Aorta (tissue), 5 donors: ENCODE results near the gene NFKBIZ. TPM values are rescaled to one million over a fixed set of nuclear protein-coding genes. Genes with fewer than 3 reads are reported as not detected.
A peak's percentile ranks its signal among the peaks of the same experiment; 100 is the strongest.

Experiments used
- ATAC-seq: fragments of 200-7000 bp; cut with Tn5 transposase; one replicate; pipeline ENCODE4 v1.9.1; 2022; ENCODE audit warnings: moderate library complexity; ENCODE audit not compliant: low FRiP score
- DNase-seq, 2 donors: peaks; one replicate each; pipeline ENCODE4 v3.0.0-alpha.2; 2020
- H3K27ac ChIP-seq, 2 donors: one replicate each; pipeline ENCODE4 v1.5.1; 2013; ENCODE audit warnings: low read length in 2 of 2, mild to moderate bottlenecking in 2 of 2, moderate library complexity in 2 of 2, control low read depth in 1 of 2, inconsistent platforms in 1 of 2, low read depth in 1 of 2
- H3K27me3 ChIP-seq, 2 donors: one replicate each; pipeline ENCODE4 v1.6.1; 2013; ENCODE audit warnings: control low read depth in 1 of 2, low read length in 1 of 2, mild to moderate bottlenecking in 1 of 2, moderate library complexity in 1 of 2; ENCODE audit not compliant: insufficient read depth in 2 of 2, control insufficient read depth in 1 of 2
- H3K36me3 ChIP-seq, 2 donors: one replicate each; pipeline ENCODE4 v1.6.1; 2013; ENCODE audit warnings: control low read depth in 1 of 2, low read length in 1 of 2, mild to moderate bottlenecking in 1 of 2; ENCODE audit not compliant: insufficient read depth in 2 of 2, control insufficient read depth in 1 of 2
- H3K4me1 ChIP-seq, 2 donors: one replicate each; pipeline ENCODE4 v1.6.1; 2013; ENCODE audit warnings: low read length in 2 of 2, control low read depth in 1 of 2, mild to moderate bottlenecking in 1 of 2, moderate library complexity in 1 of 2; ENCODE audit not compliant: insufficient read depth in 2 of 2, control insufficient read depth in 1 of 2
- H3K4me3 ChIP-seq, 2 donors: one replicate each; pipeline ENCODE4 v1.5.1; 2013; ENCODE audit warnings: low read length in 2 of 2, control low read depth in 1 of 2, mild to moderate bottlenecking in 1 of 2
- H3K9me3 ChIP-seq: one replicate; pipeline ENCODE4 v1.6.1; 2013; ENCODE audit warnings: mild to moderate bottlenecking, low read length; ENCODE audit not compliant: control insufficient read depth
- WGBS, 2 donors: extraction: QIAGEN DNeasy Blood & Tissue Kit; methylation state at CpG; one replicate each; pipeline ENCODE4 v1.1.7; 2013; 5-methylcytosine and 5-hydroxymethylcytosine counted together
- intact Hi-C, 2 donors: fragments of 100-400 bp; cut with DNase I; formaldehyde crosslinking; loops; one replicate each; pipeline versions ENCODE4 v1.14.2 to v1.15.0; 2022
- long read RNA-seq, 2 donors: library from polyadenylated mRNA; unstranded; transcript quantifications; one replicate each; pipeline ENCODE4 v2.0.0, GENCODE V29; 2020 to 2021
- polyA plus RNA-seq, 2 donors: library from polyadenylated mRNA; stranded (reverse); fragments of 200-250 nt; gene quantifications; one replicate each; pipeline ENCODE4 v1.2.3, GENCODE V29; 2013
- total RNA-seq, 2 donors: library from RNA; stranded (reverse); fragmentation: NEBNext Ultra II Directional; extraction: Animal tissue kit (Norgen Biotek cat#: 25700); gene quantifications; one replicate each; pipeline ENCODE4 v1.2.1, GENCODE V29; 2021
- donor health status: healthy with polysubstance abuse.
- donor health status: Bipolar disorder and iron deficiency.
- donor health status: DM: no; HTN: no; CAD: no.
- donor health status: DM: no; HTN: no; CAD: no.
- donor health status: DM: yes; HTN: yes; CAD: no.

Gene NFKBIZ, protein sequence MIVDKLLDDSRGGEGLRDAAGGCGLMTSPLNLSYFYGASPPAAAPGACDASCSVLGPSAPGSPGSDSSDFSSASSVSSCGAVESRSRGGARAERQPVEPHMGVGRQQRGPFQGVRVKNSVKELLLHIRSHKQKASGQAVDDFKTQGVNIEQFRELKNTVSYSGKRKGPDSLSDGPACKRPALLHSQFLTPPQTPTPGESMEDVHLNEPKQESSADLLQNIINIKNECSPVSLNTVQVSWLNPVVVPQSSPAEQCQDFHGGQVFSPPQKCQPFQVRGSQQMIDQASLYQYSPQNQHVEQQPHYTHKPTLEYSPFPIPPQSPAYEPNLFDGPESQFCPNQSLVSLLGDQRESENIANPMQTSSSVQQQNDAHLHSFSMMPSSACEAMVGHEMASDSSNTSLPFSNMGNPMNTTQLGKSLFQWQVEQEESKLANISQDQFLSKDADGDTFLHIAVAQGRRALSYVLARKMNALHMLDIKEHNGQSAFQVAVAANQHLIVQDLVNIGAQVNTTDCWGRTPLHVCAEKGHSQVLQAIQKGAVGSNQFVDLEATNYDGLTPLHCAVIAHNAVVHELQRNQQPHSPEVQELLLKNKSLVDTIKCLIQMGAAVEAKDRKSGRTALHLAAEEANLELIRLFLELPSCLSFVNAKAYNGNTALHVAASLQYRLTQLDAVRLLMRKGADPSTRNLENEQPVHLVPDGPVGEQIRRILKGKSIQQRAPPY
- 100 to 1,000 TPM; 109 to 198 TPM for total RNA-seq
- 10 to 100 TPM in 1 of 2 donors, 1 to 10 TPM in 1; 6.5 to 65.2 TPM for polyA plus RNA-seq
- long read RNA-seq, donor 1, transcript NFKBIZ-202 (12 exons, 3,923 nt) = major isoform, 107 of 187 reads
- long read RNA-seq, donor 1, partial matches to known transcripts = 53 of 187 reads
- long read RNA-seq, donor 1, other reads (novel, unspliced or antisense) = 23 of 187 reads
- long read RNA-seq, donor 2, partial matches to known transcripts = 2 of 13 reads
- long read RNA-seq, donor 2, other reads (novel, unspliced or antisense) = 6 of 13 reads

GRCh38 chr3:101848754-101849713 is at the start of gene NFKBIZ:
NFKBIZ (plus strand) TSS chr3:101849514; CDS start chr3:101849629, 115 bp downstream.
- DNase-seq (peak; percentile 98 to 99), ATAC-seq (peak; percentile 96)
- intact Hi-C loops = loop anchor here in 1 of 2 donors (2.0 to 5.0 kb wide), 2 partner anchors 20 to 37 kb away; no protein-coding TSS in a partner anchor
- Histone ChIP-seq H3K4me1 (peaks cover 4 to 5% of the 10 kb centered on the region in 2 donors), H3K4me3 (peak within 1 kb of the TSS; percentile 94 to 100), H3K27ac (peak within 1 kb of the TSS; percentile 99 to 100), H3K9me3 (no peaks in the 10 kb centered on the region), H3K36me3 (peaks cover 4 to 5% of the 10 kb centered on the region in 2 donors), H3K27me3 (peaks cover 0 to 2% of the 10 kb centered on the region in 2 donors)
- WGBS, 2 donors = 1% methylated on average over 70 to 95 of the region's 95 CpGs

DNA sequence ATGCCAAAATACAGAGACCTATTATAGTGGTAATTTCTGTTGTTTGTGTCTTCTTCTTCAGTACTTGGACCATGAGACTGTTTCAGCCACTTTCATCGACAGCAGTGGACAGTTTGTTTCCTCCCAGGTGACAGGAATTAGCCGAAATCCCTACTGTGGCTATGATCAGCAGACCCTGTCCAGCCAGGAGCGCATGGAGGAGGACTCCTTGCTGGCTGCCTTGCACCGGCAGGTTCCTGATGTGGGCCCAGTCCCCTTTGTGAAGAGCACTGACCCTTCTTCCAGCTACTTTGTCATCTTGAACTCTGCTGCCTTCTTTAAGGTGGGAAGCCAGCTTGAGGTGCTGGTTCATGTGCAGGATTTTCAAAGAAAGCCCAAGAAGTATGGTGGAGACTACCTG is 48.1 kb upstream of the NFKBIZ start:
- Histone ChIP-seq H3K27ac (no peak overlapping the region), H3K27me3 (no peaks in the 10 kb centered on the region), H3K36me3 (no peaks in the 10 kb centered on the region), H3K4me1 (no peaks in the 10 kb centered on the region), H3K4me3 (no peak overlapping the region), H3K9me3 (no peaks in the 10 kb centered on the region)
- DNase-seq = no peak
- intact Hi-C loops = no loop called here
- ATAC-seq = no peak
- WGBS, 2 donors = 82 to 87% methylated on average over 4 of the region's 4 CpGs

DNA sequence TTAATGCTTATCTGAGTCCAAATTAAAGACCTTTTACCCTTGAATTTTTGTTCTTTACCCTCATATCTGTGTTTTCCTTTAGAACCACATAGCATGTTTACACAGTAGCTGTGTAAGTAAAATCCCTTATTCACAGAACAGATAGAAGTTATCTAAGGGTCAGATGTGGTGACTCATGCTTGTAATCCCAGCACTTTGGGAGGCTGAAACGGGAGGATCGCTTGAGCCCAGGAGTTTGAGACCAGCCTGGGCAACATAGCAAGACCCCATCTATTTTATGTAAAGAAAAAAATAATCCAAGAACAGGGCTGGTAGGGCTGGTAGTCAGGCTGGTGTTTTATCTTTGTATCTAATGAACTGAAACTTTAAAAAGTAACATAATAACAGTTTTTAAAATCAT is 47.1 kb upstream of the NFKBIZ start:
- no peaks in the 10 kb centered on the region for H3K36me3 ChIP-seq
- H3K4me3 ChIP-seq = no peak overlapping the region
- no peaks in the 10 kb centered on the region for H3K27me3 ChIP-seq
- ATAC-seq (no peak), DNase-seq (no peak)
- H3K9me3 ChIP-seq = no peaks in the 10 kb centered on the region
- WGBS, 2 donors = 88 to 89% methylated on average over 2 of the region's 2 CpGs
- H3K27ac ChIP-seq = no peak overlapping the region
- H3K4me1 ChIP-seq = no peaks in the 10 kb centered on the region
- intact Hi-C loops = loop anchor here in 1 of 2 donors (2.0 kb wide), 1 partner anchor 423 kb away; no protein-coding TSS in a partner anchor

DNA sequence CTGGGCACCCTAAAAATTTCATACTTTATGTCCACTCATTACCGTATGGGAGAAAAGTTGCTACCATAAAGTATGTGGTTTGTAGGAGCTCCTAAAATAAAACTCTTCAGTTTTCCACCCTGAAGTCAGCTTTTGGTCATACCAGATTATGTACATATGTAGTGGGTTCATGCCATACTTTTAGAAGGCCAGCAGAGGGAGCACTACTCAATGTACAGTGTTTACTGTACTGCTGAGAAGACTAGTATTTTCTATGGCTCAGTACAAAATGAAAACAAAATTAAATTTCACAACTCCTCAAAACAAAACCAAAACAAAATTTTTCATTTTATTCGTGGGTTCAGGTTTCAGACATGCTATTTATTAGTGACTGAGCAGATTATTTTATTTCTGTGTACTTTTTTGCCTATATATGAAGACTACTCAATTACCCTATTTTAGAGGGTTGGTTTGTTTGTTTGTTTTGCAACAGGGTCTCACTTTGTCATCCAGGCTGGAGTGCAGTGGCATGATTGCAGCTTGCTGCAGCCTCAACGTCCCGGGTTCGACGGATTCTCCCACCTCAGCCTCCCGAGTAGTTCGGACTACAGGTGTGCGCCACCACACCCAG is 46.0 kb upstream of the NFKBIZ start:
- Histone ChIP-seq H3K27me3 (no peaks in the 10 kb centered on the region), H3K4me1 (no peaks in the 10 kb centered on the region), H3K4me3 (no peak overlapping the region), H3K27ac (no peak overlapping the region), H3K36me3 (no peaks in the 10 kb centered on the region), H3K9me3 (no peaks in the 10 kb centered on the region)
- DNase-seq (no peak), ATAC-seq (peak; percentile 93)
- intact Hi-C loops = loop anchor here in 1 of 2 donors (2.0 kb wide), 1 partner anchor 422 kb away; no protein-coding TSS in a partner anchor
- WGBS, 2 donors = 77% methylated on average over 9 of the region's 9 CpGs

- 84 to 91% methylated on average over 3 of the region's 3 CpGs for WGBS, 2 donors
- no peaks in the 10 kb centered on the region for H3K27me3 ChIP-seq
- no peaks in the 10 kb centered on the region for H3K4me1 ChIP-seq
- H3K27ac ChIP-seq = no peak overlapping the region
- DNase-seq (no peak), ATAC-seq (no peak)
- no peaks in the 10 kb centered on the region for H3K9me3 ChIP-seq
- H3K4me3 ChIP-seq = no peak overlapping the region
- intact Hi-C loops = loop anchor here in 1 of 2 donors (2.0 kb wide), 1 partner anchor 421 kb away; no protein-coding TSS in a partner anchor
- H3K36me3 ChIP-seq = no peaks in the 10 kb centered on the region
These were observed 45.4 kb upstream of the NFKBIZ start for GRCh38 chr3:101803939-101804338.

- H3K4me3 ChIP-seq = no peak overlapping the region
- H3K27me3 ChIP-seq = no peaks in the 10 kb centered on the region
- DNase-seq (no peak), ATAC-seq (no peak)
- no peaks in the 10 kb centered on the region for H3K4me1 ChIP-seq
- H3K27ac ChIP-seq = no peak overlapping the region
- no peaks in the 10 kb centered on the region for H3K36me3 ChIP-seq
- WGBS, 2 donors = 68 to 79% methylated on average over 1 of the region's 1 CpG
- H3K9me3 ChIP-seq = no peaks in the 10 kb centered on the region
- intact Hi-C loops = loop anchor here in 1 of 2 donors (5.0 kb wide), 1 partner anchor 726 kb away; no protein-coding TSS in a partner anchor
These were observed 42.8 kb upstream of the NFKBIZ start for GRCh38 chr3:101806491-101806890.

DNA sequence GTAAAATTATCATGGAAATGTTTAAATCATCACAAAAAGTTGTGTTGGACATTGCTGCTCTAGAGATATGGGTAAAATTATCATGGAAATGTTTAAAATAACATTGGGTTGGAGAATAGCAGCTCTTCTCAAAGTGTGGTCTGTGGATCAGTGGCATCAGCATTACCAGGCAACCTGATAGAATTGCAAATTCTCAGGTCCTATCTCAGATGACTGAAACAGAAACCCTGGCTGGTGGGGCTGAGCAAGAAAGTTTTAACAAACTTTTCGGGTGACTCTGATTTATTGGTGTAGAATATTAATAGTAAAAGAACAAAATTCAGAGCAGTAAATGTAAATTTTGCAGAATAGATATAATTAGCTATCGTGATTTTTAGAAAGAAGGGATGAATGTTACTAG is 41.4 kb upstream of the NFKBIZ start:
- DNase-seq (no peak), ATAC-seq (no peak)
- H3K27ac ChIP-seq = no peak overlapping the region
- no peaks in the 10 kb centered on the region for H3K9me3 ChIP-seq
- no peaks in the 10 kb centered on the region for H3K27me3 ChIP-seq
- 87 to 90% methylated on average over 2 of the region's 2 CpGs for WGBS, 2 donors
- intact Hi-C loops = loop anchor here in 1 of 2 donors (5.0 kb wide), 1 partner anchor 724 kb away; no protein-coding TSS in a partner anchor
- H3K36me3 ChIP-seq = no peaks in the 10 kb centered on the region
- no peaks in the 10 kb centered on the region for H3K4me1 ChIP-seq
- H3K4me3 ChIP-seq = no peak overlapping the region
